SK-N-MC (cell line): Measurements from ENCODE around the gene PTGDR.

Experiments used
- DNase-seq: peaks from one replicate; pipeline ENCODE4 v3.0.0-alpha.2; 2011; ENCODE audit warnings: low read depth, low spot score
- H3K27ac ChIP-seq: fragments of 200-600 bp; sonication (generic); 2 replicates; pipeline ENCODE4 v1.5.1; 2016; ENCODE audit warnings: mixed run types
- H3K36me3 ChIP-seq: fragments of 200-600 bp; sonication (generic); 2 replicates; pipeline ENCODE4 v1.6.1; 2017; ENCODE audit warnings: antibody characterized with exemption, low read length, mixed read lengths; ENCODE audit not compliant: insufficient read depth
- H3K4me3 ChIP-seq: fragments of 200-600 bp; sonication (generic); 2 replicates; pipeline ENCODE4 v1.5.1; 2016
- H3K9ac ChIP-seq: fragments of 200-600 bp; sonication (generic); 2 replicates; pipeline ENCODE4 v1.8.0; 2017; ENCODE audit warnings: mixed run types, mixed read lengths; ENCODE audit not compliant: insufficient read length
- H3K9me3 ChIP-seq: fragments of 200-600 bp; sonication (generic); 2 replicates; pipeline ENCODE4 v1.6.1; 2017; ENCODE audit warnings: low read depth, mild to moderate bottlenecking, antibody characterized with exemption, low read length, moderate library complexity, mixed read lengths
- EZH2 ChIP-seq: fragments of 200-600 bp; sonication (generic); IDR thresholded peaks from one replicate; pipeline ENCODE4 v1.6.1; 2017; ENCODE audit warnings: antibody characterized with exemption
- FOXP2 ChIP-seq: optimal IDR thresholded peaks from 2 replicates; pipeline ENCODE3; 2011; ENCODE audit warnings: mild to moderate bottlenecking, moderate library complexity; ENCODE audit not compliant: insufficient read depth; ENCODE audit errors: extremely low read length, control extremely low read depth
- POLR2AphosphoS5 ChIP-seq: IDR thresholded peaks from 2 replicates; pipeline ENCODE4 v1.6.1; 2012; ENCODE audit warnings: mild to moderate bottlenecking, low read depth, low read length, borderline replicate concordance

PTGDR gene

DNA sequence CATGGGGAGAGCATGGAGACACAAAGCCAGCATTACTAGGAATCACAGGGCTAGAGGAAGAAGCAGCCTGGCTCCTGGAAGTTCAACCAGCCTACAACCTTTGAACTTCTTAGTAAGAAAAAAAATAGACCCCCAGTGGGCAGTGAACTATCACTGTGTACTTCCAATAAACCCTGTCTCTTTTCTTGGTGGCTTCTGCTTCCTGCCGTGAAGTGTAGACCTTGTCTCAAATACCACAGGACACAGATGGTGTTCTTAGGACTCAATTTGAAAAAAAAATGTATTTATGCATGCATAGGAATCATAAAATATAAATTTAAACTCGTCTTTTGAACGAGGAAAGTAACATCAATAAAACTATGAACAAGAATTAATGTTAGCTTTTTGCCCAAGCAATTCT, 43.0 kb downstream of the PTGDR start:
- no peaks in the 10 kb centered on the region for H3K36me3 ChIP-seq
- no peak overlapping the region for H3K4me3 ChIP-seq
- H3K9ac ChIP-seq = no peak overlapping the region
- no peaks in the 10 kb centered on the region for H3K9me3 ChIP-seq
- no peak for TF ChIP-seq FOXP2
- TF ChIP-seq EZH2 = no peak
- no peak for TF ChIP-seq POLR2AphosphoS5
- DNase-seq = no peak
- no peak overlapping the region for H3K27ac ChIP-seq

DNA sequence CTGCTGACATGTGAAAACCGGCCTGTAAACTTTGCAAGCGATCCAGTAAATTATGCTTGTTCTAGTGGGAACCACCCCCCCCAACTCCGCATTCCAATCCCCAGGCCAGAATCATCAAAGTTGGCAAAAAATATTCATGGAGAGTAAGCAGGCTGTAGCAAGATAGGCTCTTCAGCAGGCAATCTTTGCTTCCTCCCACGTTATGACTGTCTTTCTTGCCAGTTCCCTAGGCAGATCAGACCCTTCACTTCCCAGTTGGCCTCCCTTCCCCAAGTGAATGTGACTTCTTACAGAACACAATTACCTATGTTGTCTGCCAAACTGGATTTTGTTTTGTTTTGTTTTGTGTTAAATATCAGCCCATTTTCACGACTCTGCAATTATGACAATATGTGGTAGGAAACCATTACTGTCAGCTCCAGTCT, 45.4 kb downstream of the PTGDR start:
- no peak for TF ChIP-seq POLR2AphosphoS5
- no peak for TF ChIP-seq EZH2
- no peak for TF ChIP-seq FOXP2
- H3K4me3 ChIP-seq = no peak overlapping the region
- no peak for DNase-seq

DNA sequence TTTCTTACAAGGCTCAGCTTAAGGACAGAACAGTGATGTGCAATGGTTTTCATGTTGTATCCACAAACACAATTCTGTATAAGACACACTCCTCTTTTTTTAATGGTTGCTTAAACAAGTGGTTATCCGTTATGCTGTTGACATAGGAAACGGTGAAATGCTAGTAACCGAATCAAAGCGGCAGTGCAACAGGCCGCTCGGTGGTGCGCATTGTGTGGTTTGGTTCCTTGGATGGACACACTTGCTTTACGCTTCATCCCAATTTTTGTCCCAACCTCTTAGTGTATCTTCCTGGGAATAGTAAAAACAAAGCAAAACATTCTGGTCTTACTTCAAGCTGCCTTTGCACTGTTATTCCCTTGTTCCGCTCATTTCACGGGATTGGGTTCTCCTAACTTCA, 46.0 kb downstream of the PTGDR start:
- no peak overlapping the region for H3K9ac ChIP-seq
- no peak for DNase-seq
- H3K36me3 ChIP-seq = no peaks in the 10 kb centered on the region
- H3K27ac ChIP-seq = no peak overlapping the region
- TF ChIP-seq POLR2AphosphoS5 (no peak), FOXP2 (no peak), EZH2 (no peak)
- no peaks in the 10 kb centered on the region for H3K9me3 ChIP-seq
- H3K4me3 ChIP-seq = peak overlapping the region; percentile 74

More for the DNA sequence above, 45.4 kb downstream of the PTGDR start:
- no peak overlapping the region for H3K9ac ChIP-seq
- H3K36me3 ChIP-seq = no peaks in the 10 kb centered on the region
- H3K9me3 ChIP-seq = no peaks in the 10 kb centered on the region
- H3K27ac ChIP-seq = no peak overlapping the region

DNA sequence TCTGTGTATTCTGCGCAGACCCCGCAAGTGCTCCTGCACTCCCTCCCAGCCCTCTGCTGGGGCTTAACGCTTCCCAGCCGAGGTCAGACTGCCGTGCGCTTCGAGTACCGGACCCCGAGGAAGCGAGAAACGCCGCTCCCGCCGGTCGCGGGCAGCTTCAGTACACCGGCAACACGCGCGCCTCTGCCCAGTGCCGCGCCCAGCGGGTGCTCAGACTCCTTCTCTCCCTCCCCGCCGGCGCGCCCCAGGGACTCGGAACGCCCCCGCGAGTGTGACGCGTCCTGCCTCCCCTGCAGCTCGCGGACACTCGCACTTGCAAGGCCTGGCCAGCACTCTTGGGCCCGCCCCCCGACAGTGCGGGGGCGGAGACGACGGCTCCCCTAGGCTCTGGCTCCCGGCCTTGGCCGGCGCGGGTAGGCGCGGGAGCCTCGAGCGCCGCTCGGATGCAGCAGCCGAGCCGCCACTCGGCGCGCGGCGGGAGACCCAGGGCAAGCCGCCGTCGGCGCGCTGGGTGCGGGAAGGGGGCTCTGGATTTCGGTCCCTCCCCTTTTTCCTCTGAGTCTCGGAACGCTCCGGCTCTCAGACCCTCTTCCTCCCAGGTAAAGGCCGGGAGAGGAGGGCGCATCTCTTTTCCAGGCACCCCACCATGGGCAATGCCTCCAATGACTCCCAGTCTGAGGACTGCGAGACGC, 46.6 kb downstream of the PTGDR start, which contains the start of gene PTGER2:
Gene PTGER2 (plus strand): TSS at position 410 of the 692 bp plus-strand sequence. CDS start 237 bp downstream, at position 647.
- Histone ChIP-seq H3K4me3 (peak within 1 kb of the TSS; percentile 74), H3K9me3 (no peaks in the 10 kb centered on the region), H3K36me3 (no peaks in the 10 kb centered on the region), H3K9ac (no peak within 1 kb of the TSS), H3K27ac (no peak within 1 kb of the TSS)
- TF ChIP-seq FOXP2 (no peak), POLR2AphosphoS5 (no peak), EZH2 (no peak)
- no peak for DNase-seq

DNA sequence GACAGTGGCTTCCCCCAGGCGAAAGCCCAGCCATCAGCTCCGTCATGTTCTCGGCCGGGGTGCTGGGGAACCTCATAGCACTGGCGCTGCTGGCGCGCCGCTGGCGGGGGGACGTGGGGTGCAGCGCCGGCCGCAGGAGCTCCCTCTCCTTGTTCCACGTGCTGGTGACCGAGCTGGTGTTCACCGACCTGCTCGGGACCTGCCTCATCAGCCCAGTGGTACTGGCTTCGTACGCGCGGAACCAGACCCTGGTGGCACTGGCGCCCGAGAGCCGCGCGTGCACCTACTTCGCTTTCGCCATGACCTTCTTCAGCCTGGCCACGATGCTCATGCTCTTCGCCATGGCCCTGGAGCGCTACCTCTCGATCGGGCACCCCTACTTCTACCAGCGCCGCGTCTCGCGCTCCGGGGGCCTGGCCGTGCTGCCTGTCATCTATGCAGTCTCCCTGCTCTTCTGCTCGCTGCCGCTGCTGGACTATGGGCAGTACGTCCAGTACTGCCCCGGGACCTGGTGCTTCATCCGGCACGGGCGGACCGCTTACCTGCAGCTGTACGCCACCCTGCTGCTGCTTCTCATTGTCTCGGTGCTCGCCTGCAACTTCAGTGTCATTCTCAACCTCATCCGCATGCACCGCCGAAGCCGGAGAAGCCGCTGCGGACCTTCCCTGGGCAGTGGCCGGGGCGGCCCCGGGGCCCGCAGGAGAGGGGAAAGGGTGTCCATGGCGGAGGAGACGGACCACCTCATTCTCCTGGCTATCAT, 47.3 kb downstream of the PTGDR start:
- Histone ChIP-seq H3K4me3 (peak overlapping the region; percentile 74), H3K27ac (no peak overlapping the region), H3K36me3 (no peaks in the 10 kb centered on the region), H3K9ac (no peak overlapping the region), H3K9me3 (no peaks in the 10 kb centered on the region)
- no peak for TF ChIP-seq FOXP2
- no peak for TF ChIP-seq POLR2AphosphoS5
- no peak for TF ChIP-seq EZH2
- no peak for DNase-seq

DNA sequence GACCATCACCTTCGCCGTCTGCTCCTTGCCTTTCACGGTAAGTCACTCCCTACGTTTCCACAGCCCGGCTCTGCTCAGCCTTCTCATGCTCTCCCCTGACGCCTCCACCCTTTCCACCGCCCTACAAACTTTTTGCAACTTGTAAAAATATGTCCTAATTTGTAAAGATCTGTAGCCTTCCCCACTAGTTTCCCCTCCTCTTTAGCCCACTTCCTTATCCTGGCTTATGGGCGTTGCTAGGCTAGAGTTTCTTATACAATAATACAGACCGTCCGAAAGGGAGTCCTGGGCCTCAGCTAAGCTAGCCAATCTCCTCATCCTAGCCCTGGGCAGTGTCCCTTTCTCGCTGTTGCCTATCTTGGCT, 47.8 kb downstream of the PTGDR start:
- TF ChIP-seq POLR2AphosphoS5 (no peak), EZH2 (no peak), FOXP2 (no peak)
- Histone ChIP-seq H3K36me3 (no peaks in the 10 kb centered on the region), H3K4me3 (no peak overlapping the region), H3K27ac (no peak overlapping the region), H3K9me3 (no peaks in the 10 kb centered on the region), H3K9ac (no peak overlapping the region)
- DNase-seq = no peak

DNA sequence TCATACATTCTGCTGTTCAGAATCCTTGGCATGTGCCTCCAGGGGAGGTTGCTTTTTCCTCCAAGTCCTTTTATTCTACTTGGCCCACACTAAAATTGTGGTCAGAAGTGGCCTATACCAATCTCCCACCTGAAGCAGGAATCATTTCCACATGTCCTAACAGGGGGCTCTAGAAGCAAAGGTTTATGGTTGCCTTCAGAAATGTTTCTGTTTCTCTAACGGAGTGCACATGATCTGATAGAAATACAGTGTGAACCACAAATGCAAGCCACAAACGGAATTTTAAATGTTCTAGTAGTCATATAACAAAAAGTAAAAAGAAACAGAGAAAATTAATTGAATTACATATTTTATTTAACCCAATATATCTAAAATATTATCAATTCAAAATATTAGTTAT, 50.6 kb downstream of the PTGDR start:
- no peak overlapping the region for H3K27ac ChIP-seq
- H3K9ac ChIP-seq = no peak overlapping the region
- TF ChIP-seq EZH2 (no peak), FOXP2 (no peak), POLR2AphosphoS5 (no peak)

DNA sequence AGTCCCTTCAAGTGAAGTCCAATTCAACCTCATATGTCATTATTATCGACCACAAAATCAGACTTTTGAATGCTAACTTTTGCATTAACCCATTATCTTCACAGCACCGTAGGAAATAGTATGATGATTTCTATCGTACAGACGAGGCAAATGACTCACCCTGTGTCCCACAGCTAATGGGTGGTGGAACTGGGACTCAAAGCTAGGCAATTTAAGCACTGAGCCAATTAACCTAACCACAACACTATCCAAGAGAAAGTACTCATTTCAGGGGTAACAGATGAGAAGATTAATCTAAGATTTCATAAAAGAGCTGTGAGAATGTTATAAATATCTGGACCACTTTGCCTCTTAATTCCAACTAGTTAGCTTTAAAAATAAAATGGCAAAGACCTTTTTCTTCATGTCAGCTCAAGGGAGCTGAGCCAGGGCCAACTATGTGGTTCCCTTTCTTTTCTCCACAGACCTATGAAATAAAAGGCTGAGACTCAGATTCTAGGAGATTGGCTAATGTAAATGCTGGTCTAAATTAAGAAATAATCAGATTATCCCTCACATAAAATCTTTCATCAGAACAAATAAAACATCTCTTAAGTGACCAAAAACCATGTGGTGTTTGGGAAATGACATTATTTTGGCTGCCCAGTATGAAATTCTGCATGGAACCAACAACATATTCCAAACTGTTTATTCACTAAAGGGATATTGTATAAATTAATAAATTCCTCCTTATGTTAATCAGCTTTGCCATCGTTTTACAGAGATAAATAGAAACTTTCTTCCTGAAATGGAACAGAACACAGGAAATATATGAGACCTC, 51.5 kb downstream of the PTGDR start:
- no peak for DNase-seq
- Histone ChIP-seq H3K27ac (no peak overlapping the region), H3K36me3 (no peaks in the 10 kb centered on the region), H3K9ac (no peak overlapping the region), H3K4me3 (no peak overlapping the region), H3K9me3 (no peaks in the 10 kb centered on the region)
- no peak for TF ChIP-seq POLR2AphosphoS5

More for the DNA sequence above, 50.6 kb downstream of the PTGDR start:
- Histone ChIP-seq H3K4me3 (no peak overlapping the region), H3K9me3 (no peaks in the 10 kb centered on the region), H3K36me3 (no peaks in the 10 kb centered on the region)
- no peak for DNase-seq
